KG1 (cell line): ENCODE measurements around the gene MKRN1.
"Not testable (repeated sequence)": the region's sequence is repeated elsewhere in the genome, so short reads cannot be mapped to it uniquely, and the experiment has no call there.

ENCODE experiments used
- DNase-seq: peaks from one replicate; lab custom pipeline; 2025; lab: John Stamatoyannopoulos, UW

The MKRN1 gene

DNA sequence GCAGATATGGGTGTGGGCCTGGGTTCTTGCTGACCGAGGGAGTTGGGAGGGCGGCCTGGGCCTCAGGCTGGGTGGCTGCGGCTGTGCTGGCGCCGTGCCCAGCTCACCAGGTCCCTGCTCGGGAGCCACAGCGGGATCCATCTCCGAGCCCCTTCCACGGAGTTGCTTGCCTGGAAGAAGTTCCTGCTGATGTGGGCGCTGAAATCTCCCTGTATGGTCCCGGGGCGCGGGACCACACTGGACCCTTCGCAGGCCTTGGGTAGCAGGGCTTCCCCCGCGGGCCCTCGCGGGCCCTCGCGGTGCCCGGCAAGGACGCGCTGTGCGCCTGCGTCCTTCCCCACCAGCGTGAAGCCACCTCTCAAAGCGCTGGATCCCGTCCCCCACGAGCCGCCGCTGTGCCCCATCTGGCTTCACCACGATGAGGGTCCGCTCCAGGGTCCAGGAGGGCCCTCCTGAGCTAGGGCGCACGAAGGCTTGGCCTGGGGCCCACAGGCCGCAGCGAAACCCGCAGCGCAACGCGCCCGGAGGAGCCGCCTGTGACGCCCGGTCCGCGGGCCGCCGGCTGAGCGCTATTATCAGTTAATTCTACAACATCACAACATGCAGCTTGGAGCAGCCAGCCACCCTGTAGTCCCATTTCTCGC lies 43.9 kb downstream of the MKRN1 start:
- no peak for DNase-seq

DNA sequence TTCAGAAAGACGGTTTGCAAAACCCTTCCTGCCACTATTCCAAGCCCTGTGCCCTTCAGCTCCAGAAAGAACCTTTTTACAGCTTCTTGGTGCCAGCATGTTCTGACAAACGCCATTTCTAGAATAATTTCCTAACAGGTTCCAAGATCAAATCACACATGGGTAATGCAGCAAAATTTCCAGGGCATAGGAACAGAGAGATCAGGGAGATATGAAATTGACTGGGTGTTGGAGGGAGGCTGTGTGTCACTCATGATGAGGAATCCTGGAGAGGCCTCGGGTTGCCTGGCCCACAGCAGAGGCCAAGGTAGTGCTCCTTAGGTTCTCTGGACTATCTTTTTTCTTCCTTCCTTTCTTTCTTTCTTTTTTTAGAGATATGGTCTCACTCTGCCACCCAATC lies 45.9 kb downstream of the MKRN1 start:
- DNase-seq = no peak

DNA sequence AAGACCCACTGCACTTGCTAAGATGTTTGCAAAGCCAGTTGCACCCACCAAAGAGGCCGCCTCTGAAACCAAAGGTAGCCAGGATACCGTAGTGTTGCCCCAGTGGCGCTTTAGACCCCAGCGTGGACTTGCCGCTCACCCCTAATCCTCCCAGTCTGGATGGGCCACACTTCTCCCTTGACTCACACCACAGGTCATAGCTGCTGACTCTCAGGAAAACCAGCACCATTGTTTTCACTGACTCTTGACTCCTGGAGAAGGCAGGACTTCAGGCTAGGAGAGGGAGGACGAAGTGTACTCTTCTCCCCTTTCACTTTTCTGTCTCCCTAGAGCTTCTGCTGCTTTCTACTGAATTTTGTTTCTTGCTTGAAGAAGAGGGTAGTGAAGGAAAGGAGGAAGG lies 53.2 kb downstream of the MKRN1 start:
- no peak for DNase-seq

DNA sequence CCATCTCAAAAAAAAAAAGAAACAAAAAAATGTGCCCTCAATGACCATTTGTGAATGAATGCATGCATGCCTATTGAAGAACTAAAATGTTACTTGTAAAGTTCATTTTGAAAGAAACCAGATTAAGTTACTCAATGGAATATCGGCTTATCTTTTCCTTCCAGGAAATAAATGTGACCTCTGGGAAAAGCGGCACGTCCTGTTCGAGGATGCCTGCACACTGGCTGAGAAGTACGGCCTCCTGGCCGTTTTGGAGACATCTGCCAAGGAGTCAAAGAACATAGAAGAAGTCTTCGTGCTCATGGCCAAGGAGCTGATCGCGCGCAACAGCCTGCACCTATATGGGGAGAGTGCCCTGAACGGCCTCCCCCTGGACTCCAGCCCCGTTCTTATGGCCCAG lies 53.6 kb downstream of the MKRN1 start:
- no peak for DNase-seq

DNA sequence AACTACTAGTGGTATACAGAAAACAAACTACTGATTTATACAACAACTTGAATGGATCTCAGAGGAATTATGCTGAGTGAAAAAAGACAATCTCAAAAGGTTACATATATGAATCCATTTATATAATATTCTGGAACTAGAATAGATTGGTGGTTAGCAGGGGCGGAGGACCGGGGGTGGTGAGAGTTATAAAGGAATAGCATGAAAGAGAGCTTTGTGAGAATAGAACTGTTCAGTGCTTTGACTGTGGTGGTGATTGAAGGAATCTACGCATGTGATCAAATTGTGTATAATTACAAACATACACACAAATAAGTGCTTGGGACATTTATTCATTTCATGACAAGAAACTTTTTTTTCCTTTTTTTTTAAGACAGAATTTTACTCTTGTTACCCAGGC lies 55.8 kb downstream of the MKRN1 start:
- DNase-seq = no peak

DNA sequence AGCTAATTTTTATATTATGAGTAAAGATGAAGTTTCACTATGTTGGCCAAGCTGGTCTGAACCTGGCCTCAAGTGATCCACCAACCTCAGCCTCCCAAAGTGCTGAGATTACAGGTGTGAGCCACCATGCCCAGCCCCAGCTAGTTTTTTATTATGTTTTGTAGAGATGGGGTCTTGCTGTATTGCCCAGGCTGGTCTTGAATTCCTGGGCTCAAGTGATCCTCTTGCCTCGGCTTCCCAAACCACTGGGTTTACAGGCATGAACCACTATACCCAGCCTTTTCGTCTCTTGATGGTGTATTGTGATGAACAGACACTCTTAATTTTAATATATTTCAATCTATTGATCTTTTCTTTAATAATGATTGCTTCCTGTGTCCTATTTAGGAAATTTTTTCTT lies 57.8 kb downstream of the MKRN1 start:
- no peak for DNase-seq

DNA sequence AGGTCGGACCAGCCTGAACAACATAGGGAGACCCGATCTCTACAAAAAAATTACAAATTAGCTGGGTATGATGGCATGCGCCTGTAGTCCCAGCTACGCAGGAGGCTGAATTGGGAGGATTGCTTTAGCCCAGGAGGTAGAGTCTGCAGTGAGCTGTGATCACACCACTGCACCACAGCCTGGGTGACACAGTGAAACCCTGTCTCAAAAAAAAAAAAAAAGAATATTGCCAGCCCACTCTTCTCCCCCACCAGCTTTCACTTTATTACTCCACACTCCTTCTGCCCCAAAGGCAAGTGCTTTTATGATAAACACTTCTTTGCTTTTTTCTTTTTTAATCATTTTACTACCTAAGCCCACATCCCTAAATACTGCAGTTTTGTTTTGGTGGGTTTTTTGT lies 60.7 kb downstream of the MKRN1 start:
- no peak for DNase-seq

DNA sequence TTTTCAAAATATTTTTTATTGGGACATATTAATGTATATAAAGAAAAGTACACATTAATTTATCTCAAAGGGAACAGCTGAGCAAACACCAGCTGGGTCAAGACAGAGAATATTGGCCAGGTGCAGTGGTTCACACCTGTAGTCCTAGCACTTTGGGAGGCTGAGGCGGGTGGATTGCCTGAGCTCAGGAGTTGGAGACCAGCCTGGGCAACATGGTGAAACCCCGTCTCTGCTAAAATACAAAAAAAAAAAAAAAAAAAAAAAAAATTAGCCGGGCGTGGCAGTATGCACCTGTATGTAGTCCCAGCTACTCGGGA lies 61.2 kb downstream of the MKRN1 start:
- not testable (repeated sequence) for DNase-seq

DNA sequence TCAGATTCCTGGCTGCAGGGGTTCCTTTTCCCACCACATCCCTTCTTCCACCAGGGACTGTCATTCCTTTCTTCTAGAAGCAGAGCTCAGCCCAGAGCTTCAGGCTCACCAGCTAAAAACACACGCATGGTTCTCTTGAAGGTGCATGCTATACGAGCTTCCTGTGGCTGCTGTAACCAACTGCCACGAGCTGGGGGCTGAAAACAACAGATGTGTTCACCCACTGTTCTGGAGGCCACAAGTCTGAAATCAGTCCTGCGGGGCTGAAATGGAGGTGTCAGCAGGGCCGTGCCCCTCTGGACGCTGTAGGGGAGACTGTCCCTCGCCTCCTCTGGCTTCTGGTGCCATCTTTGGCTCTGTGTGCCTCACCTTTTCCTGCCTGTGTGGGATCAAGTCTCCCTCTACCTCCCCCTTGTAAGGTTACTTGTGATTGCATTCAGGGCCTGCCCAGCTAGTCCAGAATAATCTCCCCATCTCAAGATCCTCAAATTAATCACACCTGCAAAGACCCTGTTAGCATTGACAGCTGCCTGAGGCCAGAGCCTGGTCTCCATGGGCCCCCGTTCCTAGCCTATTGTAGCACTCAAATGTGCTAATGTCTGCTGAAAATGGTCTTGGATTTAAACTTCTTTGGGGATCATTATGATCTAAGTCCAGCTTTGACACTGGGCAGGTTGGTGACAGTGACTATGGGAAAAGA lies 61.7 kb downstream of the MKRN1 start:
- DNase-seq = no peak

DNA sequence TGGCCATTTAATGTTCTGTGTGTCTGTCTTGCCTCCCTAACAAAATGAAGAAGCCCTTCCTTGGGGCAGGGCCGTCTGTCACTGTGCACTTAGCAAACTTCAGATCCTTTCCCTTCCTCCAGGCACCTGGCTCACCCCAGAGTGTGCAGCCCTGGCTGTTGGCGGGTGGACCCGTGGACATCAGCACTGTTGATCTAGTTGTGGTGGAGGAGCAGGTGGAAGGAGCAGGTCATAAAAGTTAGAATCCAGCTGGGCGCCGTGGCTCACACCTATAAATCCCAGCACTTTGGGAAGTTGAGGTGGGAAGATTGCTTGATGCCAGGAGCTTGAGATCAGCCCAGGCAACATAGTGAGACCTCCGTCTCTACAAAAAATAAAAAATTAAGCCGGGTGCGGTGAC lies 62.7 kb downstream of the MKRN1 start:
- no peak for DNase-seq

DNA sequence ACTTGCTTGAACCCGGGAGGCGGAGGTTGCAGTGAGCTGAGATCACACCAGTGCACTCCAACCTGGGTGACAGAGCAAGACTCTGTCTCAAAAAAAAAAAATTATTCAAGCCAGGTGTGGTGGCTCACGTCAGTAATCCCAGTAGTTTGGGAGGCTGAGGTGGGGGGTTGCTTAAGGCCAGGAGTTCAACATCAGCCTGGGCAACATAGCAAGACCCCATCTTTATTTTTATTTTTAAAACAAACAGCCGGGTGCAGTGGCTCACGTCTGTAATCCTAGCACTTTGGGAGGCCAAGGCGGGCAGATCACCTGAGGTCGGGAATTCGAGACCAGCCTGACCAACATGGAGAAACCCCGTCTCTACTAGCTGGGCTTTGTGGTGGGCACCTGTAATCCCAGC lies 63.5 kb downstream of the MKRN1 start:
- DNase-seq = not testable (repeated sequence)

DNA sequence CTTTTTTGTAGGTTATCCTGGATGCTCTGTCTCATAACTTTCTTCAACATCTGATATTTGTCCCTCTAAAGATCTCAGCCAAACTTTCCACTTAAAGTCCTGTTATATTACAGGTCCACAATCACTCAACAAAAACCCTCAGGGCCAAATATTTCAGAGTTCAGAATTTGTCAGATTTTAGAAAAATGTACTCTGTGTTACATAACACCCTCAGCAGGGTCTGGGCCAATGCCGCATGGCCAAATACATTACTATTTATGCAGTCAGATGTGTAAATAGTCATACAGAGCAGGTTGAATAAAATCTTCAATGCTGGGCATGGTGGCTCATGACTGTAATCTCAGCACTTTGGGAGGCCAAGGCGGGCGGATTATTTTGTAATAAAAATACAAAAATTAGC lies 63.9 kb downstream of the MKRN1 start:
- DNase-seq = no peak

DNA sequence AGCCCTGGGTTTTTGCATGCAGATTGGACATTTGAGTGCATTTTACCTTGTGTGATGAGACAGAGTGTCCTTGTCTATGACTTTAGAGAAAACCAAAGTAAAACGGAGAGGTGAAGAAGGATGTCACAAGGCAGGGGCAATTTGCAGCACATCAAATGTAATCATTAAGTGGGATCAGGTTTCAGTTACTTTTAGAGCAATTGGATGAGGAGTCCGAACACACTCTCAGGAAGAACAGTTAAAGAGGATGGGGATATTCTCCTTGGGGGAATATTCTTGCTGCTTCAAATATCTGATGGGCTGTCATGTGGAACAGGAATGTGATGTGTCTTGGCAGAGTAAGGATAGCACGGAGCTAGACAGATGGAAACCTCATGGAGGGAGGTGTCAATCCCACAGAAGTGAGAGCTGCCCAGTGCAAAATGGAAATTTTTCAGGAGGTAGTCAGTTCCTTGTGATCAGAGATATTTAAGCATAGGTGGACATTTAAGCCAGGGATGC lies 74.7 kb downstream of the MKRN1 start:
- no peak for DNase-seq

DNA sequence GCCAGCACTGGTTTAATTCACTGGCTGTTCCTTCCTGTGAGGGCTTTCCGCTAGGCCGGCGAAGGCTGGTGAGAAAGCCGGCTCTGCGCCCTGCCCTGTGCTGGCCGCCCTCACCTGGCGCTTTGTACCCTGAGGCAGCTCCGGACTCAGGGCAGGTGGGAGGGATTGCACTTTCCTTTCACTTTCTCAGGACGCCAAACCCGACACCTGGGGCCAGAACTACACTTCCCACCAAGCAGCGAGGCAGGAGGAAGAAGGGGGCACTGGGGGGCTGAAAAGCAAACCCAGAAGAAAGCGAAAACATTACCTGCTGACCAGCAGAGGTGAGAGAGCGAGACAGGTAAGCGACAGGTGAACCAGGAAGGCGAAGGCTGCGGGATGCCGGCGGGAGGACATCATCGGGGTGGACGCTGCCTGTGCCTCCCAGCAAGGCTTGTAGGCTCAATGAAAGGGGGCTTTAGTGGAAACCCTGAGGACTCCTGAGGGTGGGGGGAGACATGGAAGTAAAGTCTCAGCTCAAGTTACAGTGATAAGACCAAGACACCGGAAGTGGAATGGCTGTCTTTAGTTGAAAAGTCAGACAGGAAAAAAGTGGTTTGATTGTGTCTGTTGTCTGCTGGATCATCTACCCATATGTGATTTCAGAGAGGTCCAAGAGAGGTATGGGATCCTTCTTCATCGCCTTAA lies 75.3 kb downstream of the MKRN1 start, which contains the start of gene RAB19:
Gene RAB19, plus strand, starts transcription at position 181 of the 687 bp plus-strand sequence. CDS start 3,589 bp downstream, outside the sequence.
- no peak for DNase-seq
